Neuronal stem cell (in vitro differentiated cells): ENCODE data around the gene PTPN23.
"Not testable (repeated sequence)": the region's sequence is repeated elsewhere in the genome, so short reads cannot be mapped to it uniquely, and the experiment has no call there.

Experiments
- DNase-seq: peaks from one replicate; pipeline ENCODE4 v3.0.0-alpha.2; 2013; ENCODE audit warnings: low spot score
- H2AFZ ChIP-seq: one replicate; pipeline ENCODE4 v1.6.1; 2013; ENCODE audit warnings: mild to moderate bottlenecking, low read length, inconsistent platforms
- H2AK5ac ChIP-seq: 2 replicates; pipeline ENCODE4 v1.6.1; 2013; ENCODE audit warnings: low read depth, mild to moderate bottlenecking, inconsistent platforms, low read length, moderate library complexity, mixed read lengths
- H2BK120ac ChIP-seq: 2 replicates; pipeline ENCODE4 v1.6.1; 2013; ENCODE audit warnings: low read depth, mild to moderate bottlenecking, inconsistent platforms, low read length, moderate library complexity, mixed read lengths
- H2BK12ac ChIP-seq: one replicate; pipeline ENCODE4 v1.6.1; 2013; ENCODE audit warnings: low read length, inconsistent platforms
- H2BK15ac ChIP-seq: 2 replicates; pipeline ENCODE4 v1.6.1; 2013; ENCODE audit warnings: mild to moderate bottlenecking, low read length, inconsistent platforms, mixed read lengths
- H2BK5ac ChIP-seq: one replicate; pipeline ENCODE4 v1.6.1; 2013; ENCODE audit warnings: inconsistent platforms, mild to moderate bottlenecking, low read length, moderate library complexity
- H3K14ac ChIP-seq: one replicate; pipeline ENCODE4 v1.6.1; 2013; ENCODE audit warnings: low read length, inconsistent platforms
- H3K18ac ChIP-seq: 2 replicates; pipeline ENCODE4 v1.6.1; 2013; ENCODE audit warnings: low read length, inconsistent platforms
- H3K23ac ChIP-seq: 2 replicates; pipeline ENCODE4 v1.6.1; 2013; ENCODE audit warnings: low read depth, mild to moderate bottlenecking, mixed read lengths, low read length, inconsistent platforms; ENCODE audit not compliant: poor library complexity
- H3K27ac ChIP-seq: replicated peaks from 3 replicates; pipeline ENCODE4 v1.5.1; 2013; ENCODE audit warnings: low read length, inconsistent platforms
- H3K27me3 ChIP-seq, 3 experiments: 2 replicates each; pipeline ENCODE4 v1.6.1; 2013; ENCODE audit warnings: low read length in 3 of 3, mild to moderate bottlenecking in 2 of 3, inconsistent platforms in 1 of 3, low read depth in 1 of 3, mixed read lengths in 1 of 3, moderate library complexity in 1 of 3; ENCODE audit not compliant: control insufficient read depth in 3 of 3, insufficient read depth in 3 of 3
- H3K36me3 ChIP-seq, 2 donors: replicated peaks in 1 of 2; 2 replicates each; pipeline ENCODE4 v1.6.1; 2013; ENCODE audit warnings: low read length in 2 of 2; ENCODE audit not compliant: control insufficient read depth in 2 of 2, insufficient read depth in 2 of 2
- H3K4ac ChIP-seq: 2 replicates; pipeline ENCODE4 v1.6.1; 2013; ENCODE audit warnings: inconsistent platforms, mild to moderate bottlenecking, low read length, moderate library complexity
- H3K4me1 ChIP-seq, 2 donors: 1 replicate in 1 of 2; 2 replicates in 1 of 2; pipeline ENCODE4 v1.6.1; 2013; ENCODE audit warnings: low read length in 2 of 2, low read depth in 1 of 2; ENCODE audit not compliant: control insufficient read depth in 2 of 2, insufficient read depth in 1 of 2
- H3K4me2 ChIP-seq: one replicate; pipeline ENCODE4 v1.6.1; 2013; ENCODE audit warnings: mild to moderate bottlenecking, low read length, inconsistent platforms; ENCODE audit not compliant: insufficient read depth, poor library complexity, severe bottlenecking
- H3K4me3 ChIP-seq, 2 donors: 2 replicates each; pipeline ENCODE4 v1.5.1; 2013; ENCODE audit warnings: low read length in 2 of 2, mild to moderate bottlenecking in 2 of 2, inconsistent platforms in 1 of 2, moderate library complexity in 1 of 2
- H3K79me1 ChIP-seq: one replicate; pipeline ENCODE4 v1.6.1; 2013; ENCODE audit warnings: low read depth, mild to moderate bottlenecking, inconsistent platforms, low read length, moderate library complexity
- H3K9ac ChIP-seq: one replicate; pipeline ENCODE4 v1.6.1; 2013; ENCODE audit warnings: mild to moderate bottlenecking, low read depth, low read length, inconsistent platforms; ENCODE audit not compliant: poor library complexity
- H3K9me3 ChIP-seq, 2 donors: replicated peaks in 1 of 2; 2 replicates each; pipeline versions ENCODE3 to v1.6.1; 2013; ENCODE audit warnings: low read length in 2 of 2, mild to moderate bottlenecking in 2 of 2, inconsistent platforms in 1 of 2, low read depth in 1 of 2, mixed read lengths in 1 of 2, moderate library complexity in 1 of 2; ENCODE audit not compliant: control insufficient read depth in 2 of 2, insufficient read depth in 1 of 2
- H4K8ac ChIP-seq: one replicate; pipeline ENCODE4 v1.6.1; 2013; ENCODE audit warnings: low read depth, mild to moderate bottlenecking, inconsistent platforms, low read length, moderate library complexity
- H4K91ac ChIP-seq: one replicate; pipeline ENCODE4 v1.6.1; 2013; ENCODE audit warnings: low read length, low read depth, mild to moderate bottlenecking, inconsistent platforms; ENCODE audit not compliant: poor library complexity
- WGBS, 2 donors: extraction: QIAGEN DNeasy Blood & Tissue Kit; methylation state at CpG; one replicate each; pipeline ENCODE4 v1.1.7; 2013; ENCODE audit warnings: missing lambda C conversion rate in 2 of 2, mixed read lengths in 1 of 2; ENCODE audit not compliant: insufficient read length in 2 of 2, insufficient replicate concordance in 1 of 2; ENCODE audit errors: extremely low coverage in 2 of 2; 5-methylcytosine and 5-hydroxymethylcytosine counted together

Gene PTPN23

DNA sequence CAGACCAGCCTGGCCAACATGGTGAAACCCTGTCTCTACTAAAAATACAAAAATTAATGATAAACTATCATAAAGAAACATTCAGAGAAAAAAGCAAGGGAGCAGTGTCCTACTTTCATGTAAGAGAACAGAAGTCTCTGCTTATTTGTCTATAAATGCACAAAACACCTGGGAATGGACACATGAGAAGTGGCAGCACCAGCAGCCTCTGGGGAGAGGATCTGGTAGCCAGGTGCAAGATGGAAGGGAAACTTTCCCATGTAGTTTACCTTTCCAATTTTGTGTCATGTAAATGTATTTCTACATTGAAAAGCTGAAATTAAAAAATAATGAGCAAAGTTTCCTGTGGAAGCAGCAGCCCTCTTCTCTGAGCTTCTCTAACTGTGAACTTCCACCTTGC, 76.2 kb downstream of the PTPN23 start:
- Histone ChIP-seq H3K4me2 (no peak overlapping the region), H3K4me1 (peaks cover 0 to 1% of the 10 kb centered on the region in 2 donors), H2AK5ac (no peak overlapping the region), H4K8ac (no peak overlapping the region), H3K18ac (no peak overlapping the region), H3K9me3 (peaks cover 0 to 4% of the 10 kb centered on the region in 2 donors), H3K79me1 (peaks cover 8% of the 10 kb centered on the region), H2BK5ac (no peak overlapping the region), H2BK120ac (no peak overlapping the region), H3K9ac (no peak overlapping the region), H4K91ac (no peak overlapping the region), H2AFZ (no peak overlapping the region), H3K23ac (no peak overlapping the region), H2BK15ac (no peak overlapping the region), H3K4ac (no peak overlapping the region), H3K27me3 (no peaks in the 10 kb centered on the region), H3K4me3 (no peak overlapping the region), H3K14ac (no peak overlapping the region), H2BK12ac (no peak overlapping the region), H3K36me3 (no peaks in the 10 kb centered on the region), H3K27ac (no peak overlapping the region)
- no peak for DNase-seq

DNA sequence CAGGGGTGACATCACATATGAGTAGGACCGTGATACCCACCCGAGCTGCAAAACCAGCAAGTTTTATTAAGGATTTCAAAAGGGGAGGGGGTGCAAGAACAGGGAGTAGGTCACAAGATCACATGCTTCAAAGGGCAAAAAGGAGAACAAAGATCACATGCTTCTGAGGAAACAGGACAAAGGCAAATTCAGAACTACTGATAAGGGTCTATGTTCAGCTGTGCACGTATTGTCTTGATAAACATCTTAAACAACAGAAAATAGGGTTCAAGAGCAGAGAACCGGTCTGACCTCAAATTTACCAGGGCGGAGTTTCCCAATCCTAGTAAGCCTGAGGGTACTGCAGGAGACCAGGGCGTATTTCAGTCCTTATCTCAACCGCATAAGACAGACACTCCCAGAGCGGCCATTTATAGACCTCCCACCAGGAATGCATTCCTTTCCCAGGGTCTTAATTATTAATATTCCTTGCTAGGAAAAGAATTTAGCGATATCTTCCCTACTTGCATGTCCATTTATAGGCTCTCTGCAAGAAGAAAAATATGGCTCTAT, 78.8 kb downstream of the PTPN23 start:
- not testable (repeated sequence) for H4K91ac ChIP-seq, H3K23ac ChIP-seq, H3K4me2 ChIP-seq, H2AFZ ChIP-seq, H3K4me3 ChIP-seq, H3K4me1 ChIP-seq, H2BK12ac ChIP-seq, H3K27me3 ChIP-seq, H3K14ac ChIP-seq, DNase-seq, H2AK5ac ChIP-seq, H2BK15ac ChIP-seq, H3K4ac ChIP-seq, H3K36me3 ChIP-seq, H3K27ac ChIP-seq, H3K9ac ChIP-seq, H2BK5ac ChIP-seq, H2BK120ac ChIP-seq, H3K18ac ChIP-seq, H3K9me3 ChIP-seq, H4K8ac ChIP-seq, H3K79me1 ChIP-seq
- WGBS, 2 donors, result no CpG with 5 or more reads among the region's 9 CpGs
